Type B pancreatic cell (in vitro differentiated cells): ENCODE data around the gene CDK14. TPM values are rescaled to one million over a fixed set of nuclear protein-coding genes. Genes with fewer than 3 reads are reported as not detected.

ENCODE experiments used
- DNase-seq: peaks from one replicate; pipeline ENCODE4 v3.0.0; 2021; ENCODE audit warnings: mixed read lengths; ENCODE audit not compliant: unreplicated experiment; ENCODE audit errors: extremely low spot score
- H3K27ac Mint-ChIP-seq: 2 replicates; pipeline ENCODE4 v1.8.0; 2021; ENCODE audit warnings: mild to moderate bottlenecking, mixed read lengths
- H3K27me3 Mint-ChIP-seq: 2 replicates; pipeline ENCODE4 v1.8.0; 2021; ENCODE audit warnings: mixed read lengths
- H3K36me3 Mint-ChIP-seq: 2 replicates; pipeline ENCODE4 v1.8.0; 2021; ENCODE audit warnings: mixed read lengths
- H3K4me1 Mint-ChIP-seq: one replicate; pipeline ENCODE4 v1.8.0; 2021; ENCODE audit warnings: mixed read lengths; ENCODE audit not compliant: unreplicated experiment
- H3K4me3 Mint-ChIP-seq: 2 replicates; pipeline ENCODE4 v1.8.0; 2021; ENCODE audit warnings: mild to moderate bottlenecking, mixed read lengths
- H3K9me3 Mint-ChIP-seq: 2 replicates; pipeline ENCODE4 v1.8.0; 2021; ENCODE audit warnings: mixed read lengths
- total RNA-seq: library from RNA; stranded (reverse); gene quantifications from 2 replicates; pipeline ENCODE4 v1.2.1, GENCODE V29; 2021; ENCODE audit warnings: low replicate concordance
- TF ChIP-seq, protein P1 (sequence below): fragments of 200-600 bp; sonication (generic); conservative IDR thresholded peaks from 2 replicates; pipeline ENCODE4 v1.5.0; 2021; ENCODE audit warnings: antibody characterized with exemption, mild to moderate bottlenecking

CDK14 gene
- total RNA-seq, 1 donor from 2014 or later, result 43.5 TPM

GRCh38 chr7:91239171-91239604 is 643.1 kb downstream of the CDK14 start:
- no peaks in the 10 kb centered on the region for H3K27me3 Mint-ChIP-seq

GRCh38 chr7:91239772-91240171 is 643.7 kb downstream of the CDK14 start:
- DNase-seq, result no peak
- H3K9me3 Mint-ChIP-seq, result no peaks in the 10 kb centered on the region
- no peak overlapping the region for H3K4me3 Mint-ChIP-seq
- no peaks in the 10 kb centered on the region for H3K36me3 Mint-ChIP-seq
- no peaks in the 10 kb centered on the region for H3K27me3 Mint-ChIP-seq
- TF ChIP-seq, protein P1, sequence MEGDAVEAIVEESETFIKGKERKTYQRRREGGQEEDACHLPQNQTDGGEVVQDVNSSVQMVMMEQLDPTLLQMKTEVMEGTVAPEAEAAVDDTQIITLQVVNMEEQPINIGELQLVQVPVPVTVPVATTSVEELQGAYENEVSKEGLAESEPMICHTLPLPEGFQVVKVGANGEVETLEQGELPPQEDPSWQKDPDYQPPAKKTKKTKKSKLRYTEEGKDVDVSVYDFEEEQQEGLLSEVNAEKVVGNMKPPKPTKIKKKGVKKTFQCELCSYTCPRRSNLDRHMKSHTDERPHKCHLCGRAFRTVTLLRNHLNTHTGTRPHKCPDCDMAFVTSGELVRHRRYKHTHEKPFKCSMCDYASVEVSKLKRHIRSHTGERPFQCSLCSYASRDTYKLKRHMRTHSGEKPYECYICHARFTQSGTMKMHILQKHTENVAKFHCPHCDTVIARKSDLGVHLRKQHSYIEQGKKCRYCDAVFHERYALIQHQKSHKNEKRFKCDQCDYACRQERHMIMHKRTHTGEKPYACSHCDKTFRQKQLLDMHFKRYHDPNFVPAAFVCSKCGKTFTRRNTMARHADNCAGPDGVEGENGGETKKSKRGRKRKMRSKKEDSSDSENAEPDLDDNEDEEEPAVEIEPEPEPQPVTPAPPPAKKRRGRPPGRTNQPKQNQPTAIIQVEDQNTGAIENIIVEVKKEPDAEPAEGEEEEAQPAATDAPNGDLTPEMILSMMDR, result no peak
- H3K4me1 Mint-ChIP-seq, result peaks cover 28% of the 10 kb centered on the region
- no peak overlapping the region for H3K27ac Mint-ChIP-seq

More at GRCh38 chr7:91239171-91239604, 643.1 kb downstream of the CDK14 start:
- H3K27ac Mint-ChIP-seq, result no peak overlapping the region
- no peaks in the 10 kb centered on the region for H3K9me3 Mint-ChIP-seq
- H3K36me3 Mint-ChIP-seq, result no peaks in the 10 kb centered on the region
- TF ChIP-seq, protein P1, result no peak
- H3K4me1 Mint-ChIP-seq, result peaks cover 25% of the 10 kb centered on the region
- H3K4me3 Mint-ChIP-seq, result no peak overlapping the region
- no peak for DNase-seq

DNA sequence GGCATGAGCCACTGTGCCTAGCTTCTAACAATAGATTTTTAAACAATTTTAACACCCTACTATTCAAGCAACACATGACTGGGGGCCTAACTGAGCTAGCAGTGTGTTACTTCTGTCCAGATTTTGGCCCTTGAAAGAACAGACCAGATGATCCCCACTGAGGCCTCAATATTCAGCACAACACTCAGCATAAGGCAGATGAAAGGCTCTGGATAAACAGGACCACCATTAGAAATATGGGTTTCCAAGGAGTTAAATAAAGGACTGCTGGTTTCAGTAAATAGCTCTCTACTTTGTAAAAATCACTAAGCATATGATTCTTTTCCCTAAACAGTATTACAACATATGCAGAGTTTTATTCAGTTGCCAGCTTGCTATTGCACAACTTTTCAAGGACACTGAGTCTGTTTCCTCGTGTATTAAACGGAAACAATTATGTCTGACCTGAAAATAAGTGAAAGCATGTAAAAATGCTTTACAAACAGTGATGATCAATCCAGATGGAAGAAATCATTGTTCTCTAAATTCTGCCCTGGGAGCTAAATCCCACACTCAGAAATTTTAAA is 644.3 kb downstream of the CDK14 start:
- no peak overlapping the region for H3K4me3 Mint-ChIP-seq
- H3K9me3 Mint-ChIP-seq, result no peaks in the 10 kb centered on the region
- H3K27me3 Mint-ChIP-seq, result no peaks in the 10 kb centered on the region
- no peak for DNase-seq
- H3K36me3 Mint-ChIP-seq, result no peaks in the 10 kb centered on the region
- H3K27ac Mint-ChIP-seq, result no peak overlapping the region
- peaks cover 28% of the 10 kb centered on the region for H3K4me1 Mint-ChIP-seq
- TF ChIP-seq, protein P1, result no peak

- no peaks in the 10 kb centered on the region for H3K9me3 Mint-ChIP-seq
- H3K36me3 Mint-ChIP-seq, result no peaks in the 10 kb centered on the region
- no peak overlapping the region for H3K4me3 Mint-ChIP-seq
- TF ChIP-seq, protein P1, result no peak
- H3K27me3 Mint-ChIP-seq, result no peaks in the 10 kb centered on the region
- DNase-seq, result no peak
- peaks cover 28% of the 10 kb centered on the region for H3K4me1 Mint-ChIP-seq
- H3K27ac Mint-ChIP-seq, result no peak overlapping the region
These were observed 646.1 kb downstream of the CDK14 start for GRCh38 chr7:91242097-91242844.

DNA sequence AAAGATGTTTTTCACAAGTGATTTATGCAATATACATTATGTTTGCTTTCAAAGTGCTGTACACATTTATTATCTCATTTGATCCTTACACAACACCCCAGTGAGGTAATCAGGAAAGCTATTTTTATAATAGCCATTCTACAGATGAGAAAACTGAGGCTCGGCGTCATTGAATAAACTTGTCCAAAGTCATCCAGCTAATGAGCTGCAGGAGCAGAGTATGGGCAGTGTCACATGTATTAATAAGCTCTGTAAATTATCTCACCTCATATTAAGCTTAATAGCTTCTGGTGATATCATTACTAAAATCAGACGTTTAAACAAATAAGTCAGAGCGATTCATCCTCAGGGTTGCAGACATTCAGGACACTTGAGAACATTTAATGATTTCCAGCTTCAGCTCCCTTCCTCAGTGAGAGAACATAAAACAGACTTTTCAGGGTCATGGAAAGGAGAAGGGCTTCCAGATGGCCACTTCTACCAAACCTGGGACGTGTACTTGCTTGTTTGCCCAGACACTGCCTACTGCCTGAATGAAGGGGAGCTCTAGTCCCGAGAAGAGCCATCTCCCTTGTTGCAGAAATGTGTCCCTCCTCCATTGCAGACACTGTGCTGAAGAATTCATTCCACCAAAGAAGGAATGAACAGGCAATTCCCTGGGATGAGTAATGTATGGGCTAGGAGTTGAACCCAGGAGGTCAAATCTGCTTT is 647.6 kb downstream of the CDK14 start:
- H3K27ac Mint-ChIP-seq, result no peak overlapping the region
- H3K4me1 Mint-ChIP-seq, result peaks cover 28% of the 10 kb centered on the region
- TF ChIP-seq, protein P1, result no peak
- no peaks in the 10 kb centered on the region for H3K27me3 Mint-ChIP-seq
- no peaks in the 10 kb centered on the region for H3K9me3 Mint-ChIP-seq
- no peaks in the 10 kb centered on the region for H3K36me3 Mint-ChIP-seq
- H3K4me3 Mint-ChIP-seq, result no peak overlapping the region
- no peak for DNase-seq
